NT2/D1 (cell line): ENCODE measurements around the gene TXNIP.

Experiments used
- YY1 ChIP-seq: IDR thresholded peaks from 2 replicates; pipeline ENCODE4 v1.6.1; 2011; ENCODE audit not compliant: insufficient read length, insufficient read depth
- ZNF274 ChIP-seq: IDR thresholded peaks from 2 replicates; pipeline ENCODE4 v1.6.1; 2011; ENCODE audit warnings: mild to moderate bottlenecking, low read depth, low read length

DNA sequence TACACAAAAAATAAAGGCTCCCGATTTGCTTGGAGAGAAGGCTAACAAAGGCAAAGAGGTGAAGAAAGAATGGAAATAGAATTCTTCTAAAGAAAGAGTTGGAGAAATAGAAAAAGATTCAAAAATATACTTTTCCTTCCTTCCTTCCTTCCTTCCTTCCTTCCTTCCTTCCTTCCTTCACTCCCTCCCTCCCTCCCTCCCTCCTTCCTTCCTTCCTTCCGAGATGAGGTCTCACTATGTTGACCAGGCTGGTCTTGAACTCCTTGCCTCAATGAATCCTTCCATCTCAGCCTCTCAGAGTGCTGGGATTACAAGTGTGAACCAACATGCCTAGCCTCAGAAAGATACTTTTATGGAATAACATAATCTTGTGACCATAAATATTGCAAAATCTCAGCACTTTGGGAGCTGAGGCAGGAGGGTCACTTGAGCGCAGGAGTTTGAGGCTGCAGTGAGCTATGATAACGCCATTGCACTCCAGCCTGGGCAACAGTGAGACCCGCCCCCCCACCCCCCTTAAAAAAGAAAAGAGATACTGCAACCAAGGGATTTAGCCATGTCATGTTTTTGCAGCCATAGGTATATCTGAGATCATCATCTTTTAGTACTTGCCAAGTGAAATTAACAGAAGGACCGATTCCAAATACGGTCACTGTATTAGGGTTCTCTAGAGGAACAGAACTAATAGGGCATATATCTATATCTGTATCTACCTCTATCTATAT lies 26.2 kb upstream of the TXNIP start:
- TF ChIP-seq ZNF274 (no peak), YY1 (no peak)
